A549 treated with DMSO at 1 μM for 4 hours (cell line): Measurements from ENCODE around the gene DNM1L. TPM values are rescaled to one million over a fixed set of nuclear protein-coding genes. Genes with fewer than 3 reads are reported as not detected.

Experiments
- total RNA-seq: library from RNA; stranded (reverse); fragments of 200-300 nt; extraction: Qiagen RNA extraction; gene quantifications from 5 replicates; pipeline ENCODE4 v1.2.3, GENCODE V29; 2022; ENCODE audit warnings: low read depth

DNM1L gene
- 42.9 to 57.5 TPM (median 55.9 TPM) in 5 replicates for total RNA-seq

GRCh38 chr12:32679091-32679919 lies at the start of gene DNM1L:
TSS of gene DNM1L (plus strand) at chr12:32679301. CDS start at chr12:32679364, 63 bp downstream.

GRCh38 chr12:32755654-32756475 lies 76.8 kb downstream of the DNM1L start, which contains the start of gene YARS2:
TSS of gene YARS2 (minus strand) at chr12:32755897. CDS start at chr12:32755874, 23 bp downstream.

Other genes starting within 250 kb of the DNM1L start
- gene YARS2, start 76.6 kb downstream of the DNM1L start, total RNA-seq, result 23.8 to 35.5 TPM (median 31.6 TPM) in 5 replicates
- gene PKP2, start 217.5 kb downstream of the DNM1L start, total RNA-seq, result 2.2 to 2.9 TPM (median 2.2 TPM) in 5 replicates